Heart left ventricle (tissue), 13 donors: Measurements from ENCODE around the gene CLPTM1L.

Experiments
- CTCF ChIP-seq, 12 donors: fragments of 200-600 bp; sonication (generic) in 4 of 12; IDR thresholded peaks; one replicate each; pipeline versions ENCODE4 v1.5.0 to v1.8.0; 2018 to 2022; ENCODE audit warnings: antibody characterized with exemption in 12 of 12, mild to moderate bottlenecking in 5 of 12
- POLR2A ChIP-seq, 2 donors: fragments of 450-650 bp; IDR thresholded peaks; one replicate each; pipeline ENCODE4 v1.6.1; 2017; ENCODE audit warnings: antibody characterized with exemption in 2 of 2, mild to moderate bottlenecking in 2 of 2, moderate library complexity in 2 of 2
- donor health status: ischemic (EF 13 %, LVEDD 7.1; RV severe dilation, severe dysfunction).
- donor health status: DM: no; HTN: yes; CAD: no.
- donor health status: DM: no; HTN: no; CAD: no.
- donor health status: ischemic (EF 25% LVEDD 6.9; RV normal size, moderate dysfunction).
- donor health status: ischemic (EF 25% LVEDD 5.7; RV mildly dilated, moderate dysfunction).
- donor health status: ischemic (EF 35%, LVEDD 5.7; RV mildly dilated, moderate dysfunction).
- donor health status: nonischemic (EF 11% LVEDD 7.7; RV severe dilation, severe dysfunction).
- donor health status: DM: yes; HTN: yes; CAD: no.
- donor health status: PGD.
- donor health status: ischemic (EF 29% LVEDD 5.4; RV normal size, mild dysfunction).
- donor health status: nonischemic (EF 23%, LVEDD 6.1; RV moderate dilation, normal function).

- TF ChIP-seq CTCF (IDR thresholded peaks at IDR 0.05) = no peak
- TF ChIP-seq POLR2A (IDR thresholded peaks at IDR 0.05) = no peak
These were observed 49.9 kb downstream of the CLPTM1L start, which contains the start of gene TERT for GRCh38 chr5:1294835-1295649.
